ENCODE data around the gene NPL. TPM values are rescaled to one million over a fixed set of nuclear protein-coding genes. Genes with fewer than 3 reads are reported as not detected.

Gene NPL
- total RNA-seq, 2 donors from 2014 or later = 3.4 to 5.3 TPM

GRCh38 chr1:182786223-182786994, 3.2 kb upstream of the NPL start:
- H3K27me3 Mint-ChIP-seq = peaks cover 12 to 19% of the 10 kb centered on the region in 2 donors
- peaks cover 15 to 21% of the 10 kb centered on the region in 2 donors for H3K4me1 Mint-ChIP-seq (ENCODE audit: low read depth in 2 of 2)
- H3K36me3 Mint-ChIP-seq = no peaks in the 10 kb centered on the region
- DNase-seq (ENCODE audit: low spot score) = no peak
- no peak for ATAC-seq
- H3K9me3 Mint-ChIP-seq = no peaks in the 10 kb centered on the region
- H3K4me3 Mint-ChIP-seq = no peak overlapping the region
- no peak overlapping the region for H3K27ac Mint-ChIP-seq

GRCh38 chr1:182786995-182787324, 2.6 kb upstream of the NPL start:
- ATAC-seq = no peak
- no peak for DNase-seq (ENCODE audit: low spot score)
- no peak overlapping the region for H3K27ac Mint-ChIP-seq
- no peaks in the 10 kb centered on the region for H3K9me3 Mint-ChIP-seq
- no peaks in the 10 kb centered on the region for H3K36me3 Mint-ChIP-seq
- peaks cover 12 to 19% of the 10 kb centered on the region in 2 donors for H3K27me3 Mint-ChIP-seq
- H3K4me3 Mint-ChIP-seq = no peak overlapping the region
- H3K4me1 Mint-ChIP-seq (ENCODE audit: low read depth in 2 of 2) = peaks cover 9 to 18% of the 10 kb centered on the region in 2 donors

GRCh38 chr1:182791281-182792179, 2.0 kb downstream of the NPL start:
- Mint-ChIP-seq H3K27me3 (peaks cover 8 to 14% of the 10 kb centered on the region in 2 donors), H3K27ac (no peak overlapping the region), H3K4me1 (ENCODE audit: low read depth in 2 of 2) (peaks cover 8 to 11% of the 10 kb centered on the region in 2 donors), H3K9me3 (no peaks in the 10 kb centered on the region), H3K4me3 (no peak overlapping the region), H3K36me3 (no peaks in the 10 kb centered on the region)
- ATAC-seq (no peak), DNase-seq (ENCODE audit: low spot score) (no peak)

- no peak for ATAC-seq
- Mint-ChIP-seq H3K27ac (no peak overlapping the region), H3K4me1 (ENCODE audit: low read depth in 2 of 2) (peaks cover 6 to 8% of the 10 kb centered on the region in 2 donors), H3K27me3 (peaks cover 0 to 11% of the 10 kb centered on the region in 2 donors), H3K9me3 (no peaks in the 10 kb centered on the region), H3K4me3 (no peak overlapping the region), H3K36me3 (no peaks in the 10 kb centered on the region)
- no peak for DNase-seq (ENCODE audit: low spot score)
These were observed 4.5 kb downstream of the NPL start for GRCh38 chr1:182794091-182794490.

GRCh38 chr1:182794676-182795201, 5.2 kb downstream of the NPL start:
- H3K27ac Mint-ChIP-seq = no peak overlapping the region
- H3K9me3 Mint-ChIP-seq = no peaks in the 10 kb centered on the region
- peaks cover 5 to 6% of the 10 kb centered on the region in 2 donors for H3K4me1 Mint-ChIP-seq (ENCODE audit: low read depth in 2 of 2)
- no peaks in the 10 kb centered on the region for H3K36me3 Mint-ChIP-seq
- no peak overlapping the region for H3K4me3 Mint-ChIP-seq
- no peak for DNase-seq (ENCODE audit: low spot score)
- H3K27me3 Mint-ChIP-seq = peaks cover 0 to 10% of the 10 kb centered on the region in 2 donors
- no peak for ATAC-seq

GRCh38 chr1:182795563-182796228, 6.1 kb downstream of the NPL start:
- no peak overlapping the region for H3K4me3 Mint-ChIP-seq
- DNase-seq (ENCODE audit: low spot score) (no peak), ATAC-seq (no peak)
- peaks cover 0 to 6% of the 10 kb centered on the region in 2 donors for H3K4me1 Mint-ChIP-seq (ENCODE audit: low read depth in 2 of 2)
- H3K9me3 Mint-ChIP-seq = no peaks in the 10 kb centered on the region
- no peak overlapping the region for H3K27ac Mint-ChIP-seq
- H3K27me3 Mint-ChIP-seq = peaks cover 0 to 10% of the 10 kb centered on the region in 2 donors
- no peaks in the 10 kb centered on the region for H3K36me3 Mint-ChIP-seq

GRCh38 chr1:182802006-182802803, 12.6 kb downstream of the NPL start:
- no peak overlapping the region for H3K27ac Mint-ChIP-seq
- H3K27me3 Mint-ChIP-seq = peaks cover 0 to 4% of the 10 kb centered on the region in 2 donors
- DNase-seq (ENCODE audit: low spot score) (no peak), ATAC-seq (no peak)
- H3K4me1 Mint-ChIP-seq (ENCODE audit: low read depth in 2 of 2) = peaks cover 0 to 2% of the 10 kb centered on the region in 2 donors
- H3K4me3 Mint-ChIP-seq = no peak overlapping the region
- peaks cover 7% of the 10 kb centered on the region for H3K36me3 Mint-ChIP-seq
- H3K9me3 Mint-ChIP-seq = no peaks in the 10 kb centered on the region

- no peaks in the 10 kb centered on the region for H3K27me3 Mint-ChIP-seq
These were observed 14.3 kb downstream of the NPL start for GRCh38 chr1:182803846-182804245.

GRCh38 chr1:182806015-182806678, 16.6 kb downstream of the NPL start:
- Mint-ChIP-seq H3K27ac (no peak overlapping the region), H3K4me3 (no peak overlapping the region), H3K36me3 (peaks cover 11% of the 10 kb centered on the region), H3K27me3 (no peaks in the 10 kb centered on the region), H3K9me3 (no peaks in the 10 kb centered on the region), H3K4me1 (ENCODE audit: low read depth in 2 of 2) (no peaks in the 10 kb centered on the region)
- DNase-seq (ENCODE audit: low spot score) (no peak), ATAC-seq (no peak)

More at GRCh38 chr1:182803846-182804245, 14.3 kb downstream of the NPL start:
- Mint-ChIP-seq H3K4me3 (no peak overlapping the region), H3K4me1 (ENCODE audit: low read depth in 2 of 2) (no peaks in the 10 kb centered on the region), H3K27ac (no peak overlapping the region), H3K9me3 (no peaks in the 10 kb centered on the region), H3K36me3 (peaks cover 11% of the 10 kb centered on the region)
- ATAC-seq (no peak), DNase-seq (ENCODE audit: low spot score) (no peak)

GRCh38 chr1:182807907-182808306, 18.3 kb downstream of the NPL start:
- Mint-ChIP-seq H3K4me1 (ENCODE audit: low read depth in 2 of 2) (no peaks in the 10 kb centered on the region), H3K36me3 (peaks cover 11% of the 10 kb centered on the region), H3K9me3 (no peaks in the 10 kb centered on the region), H3K27ac (no peak overlapping the region), H3K4me3 (no peak overlapping the region), H3K27me3 (no peaks in the 10 kb centered on the region)
- ATAC-seq (no peak), DNase-seq (ENCODE audit: low spot score) (no peak)

GRCh38 chr1:182809414-182809957, 19.9 kb downstream of the NPL start:
- Mint-ChIP-seq H3K27ac (no peak overlapping the region), H3K9me3 (no peaks in the 10 kb centered on the region), H3K36me3 (peaks cover 5% of the 10 kb centered on the region), H3K4me1 (ENCODE audit: low read depth in 2 of 2) (no peaks in the 10 kb centered on the region), H3K4me3 (no peak overlapping the region), H3K27me3 (no peaks in the 10 kb centered on the region)
- ATAC-seq (no peak), DNase-seq (ENCODE audit: low spot score) (no peak)

- no peak overlapping the region for H3K4me3 Mint-ChIP-seq
- H3K36me3 Mint-ChIP-seq = peaks cover 6% of the 10 kb centered on the region
- DNase-seq (ENCODE audit: low spot score) (no peak), ATAC-seq (no peak)
- H3K4me1 Mint-ChIP-seq (ENCODE audit: low read depth in 2 of 2) = no peaks in the 10 kb centered on the region
- H3K27me3 Mint-ChIP-seq = no peaks in the 10 kb centered on the region
- H3K9me3 Mint-ChIP-seq = no peaks in the 10 kb centered on the region
- no peak overlapping the region for H3K27ac Mint-ChIP-seq
These were observed 22.6 kb downstream of the NPL start for GRCh38 chr1:182811975-182812722.
